OCI-LY3 (cell line): ENCODE data around the gene HS3ST3B1.

Experiments used
- H2AFZ ChIP-seq: fragments of 200-600, 300-600 bp; shearing (Covaris generic); 2 replicates; pipeline ENCODE4 v1.6.0; 2014; ENCODE audit warnings: antibody characterized with exemption, low read depth, low read length
- H3K27ac ChIP-seq: fragments of 200-600, 300-600 bp; sonication (generic); 2 replicates; pipeline ENCODE4 v1.5.1; 2014; ENCODE audit warnings: mild to moderate bottlenecking, low read length, moderate library complexity, mixed read lengths
- H3K27me3 ChIP-seq: fragments of 200-600, 300-600 bp; sonication (generic); 2 replicates; pipeline ENCODE4 v1.6.1; 2014; ENCODE audit warnings: low read depth, low read length, mixed read lengths
- H3K36me3 ChIP-seq: fragments of 200-600, 300-600 bp; sonication (generic); replicated peaks from 2 replicates; pipeline ENCODE3; 2014; ENCODE audit warnings: low read depth, low read length, mixed read lengths
- H3K4me1 ChIP-seq: fragments of 300-600, 200-600 bp; sonication (generic); 2 replicates; pipeline ENCODE4 v1.6.1; 2014; ENCODE audit warnings: low read length, mixed read lengths
- H3K4me2 ChIP-seq: fragments of 200-600, 300-600 bp; sonication (generic); 2 replicates; pipeline ENCODE4 v1.6.1; 2014; ENCODE audit warnings: low read length, mixed read lengths
- H3K4me3 ChIP-seq: fragments of 300-600, 200-600 bp; sonication (generic); 2 replicates; pipeline ENCODE4 v1.5.1; 2014; ENCODE audit warnings: antibody characterized with exemption, mild to moderate bottlenecking, low read length, moderate library complexity
- H3K79me2 ChIP-seq: fragments of 300-600, 200-600 bp; shearing (Covaris generic); 2 replicates; pipeline ENCODE4 v1.6.1; 2014; ENCODE audit warnings: mild to moderate bottlenecking, low read length, mixed read lengths
- H3K9ac ChIP-seq: fragments of 300-600, 200-600 bp; shearing (Covaris generic); 2 replicates; pipeline ENCODE4 v1.6.0; 2014; ENCODE audit warnings: mild to moderate bottlenecking, low read length, moderate library complexity
- H3K9me3 ChIP-seq: fragments of 200-600, 300-600 bp; shearing (Covaris generic); 2 replicates; pipeline ENCODE4 v1.6.1; 2014; ENCODE audit warnings: low read length, mixed read lengths; ENCODE audit not compliant: insufficient read depth
- H4K20me1 ChIP-seq: fragments of 200-600, 300-600 bp; sonication (generic); 2 replicates; pipeline ENCODE4 v1.6.1; 2016; ENCODE audit warnings: low read length, mixed read lengths; ENCODE audit not compliant: insufficient read depth
- CTCF ChIP-seq: fragments of 200-600, 300-600 bp; sonication (generic); IDR thresholded peaks from 2 replicates; pipeline ENCODE4 v1.5.1; 2014; ENCODE audit warnings: antibody characterized with exemption, low read length, low read depth
- EZH2phosphoT487 ChIP-seq: fragments of 200-600 bp; shearing (Covaris generic); IDR thresholded peaks from 2 replicates; pipeline ENCODE4 v1.6.1; 2018; ENCODE audit warnings: antibody characterized with exemption, mixed run types, low read depth

HS3ST3B1 gene

GRCh38 chr17:14318918-14319205 lies 18.0 kb downstream of the HS3ST3B1 start:
- no peaks in the 10 kb centered on the region for H3K27me3 ChIP-seq
- H3K79me2 ChIP-seq: no peaks in the 10 kb centered on the region
- H3K27ac ChIP-seq: no peak overlapping the region
- H3K4me2 ChIP-seq: no peak overlapping the region
- no peaks in the 10 kb centered on the region for H3K9me3 ChIP-seq
- TF ChIP-seq CTCF (no peak), EZH2phosphoT487 (no peak)
- H3K4me1 ChIP-seq: no peaks in the 10 kb centered on the region
- no peaks in the 10 kb centered on the region for H4K20me1 ChIP-seq
- H3K9ac ChIP-seq: no peak overlapping the region
- no peaks in the 10 kb centered on the region for H3K36me3 ChIP-seq
- no peak overlapping the region for H2AFZ ChIP-seq
- H3K4me3 ChIP-seq: no peak overlapping the region

- H3K36me3 ChIP-seq: no peaks in the 10 kb centered on the region
- no peak overlapping the region for H3K4me3 ChIP-seq
- H3K79me2 ChIP-seq: no peaks in the 10 kb centered on the region
- no peak overlapping the region for H2AFZ ChIP-seq
- H3K4me1 ChIP-seq: no peaks in the 10 kb centered on the region
- H3K9ac ChIP-seq: no peak overlapping the region
- no peaks in the 10 kb centered on the region for H3K9me3 ChIP-seq
- TF ChIP-seq EZH2phosphoT487 (no peak), CTCF (no peak)
- H3K4me2 ChIP-seq: no peak overlapping the region
- H3K27ac ChIP-seq: no peak overlapping the region
- no peaks in the 10 kb centered on the region for H3K27me3 ChIP-seq
- no peaks in the 10 kb centered on the region for H4K20me1 ChIP-seq
These were observed 19.2 kb downstream of the HS3ST3B1 start for GRCh38 chr17:14320098-14320497.

GRCh38 chr17:14320734-14321475 lies 20.0 kb downstream of the HS3ST3B1 start:
- Histone ChIP-seq H3K27ac (no peak overlapping the region), H3K9ac (no peak overlapping the region), H3K4me1 (no peaks in the 10 kb centered on the region), H3K4me2 (no peak overlapping the region), H3K79me2 (no peaks in the 10 kb centered on the region), H3K27me3 (no peaks in the 10 kb centered on the region), H2AFZ (no peak overlapping the region), H3K9me3 (no peaks in the 10 kb centered on the region), H3K4me3 (no peak overlapping the region), H3K36me3 (no peaks in the 10 kb centered on the region), H4K20me1 (no peaks in the 10 kb centered on the region)
- TF ChIP-seq EZH2phosphoT487 (no peak), CTCF (no peak)

GRCh38 chr17:14321476-14321949 lies 20.6 kb downstream of the HS3ST3B1 start:
- Histone ChIP-seq H4K20me1 (no peaks in the 10 kb centered on the region), H3K27ac (no peak overlapping the region)

More at GRCh38 chr17:14321476-14321949, 20.6 kb downstream of the HS3ST3B1 start:
- H3K36me3 ChIP-seq: no peaks in the 10 kb centered on the region
- no peak overlapping the region for H3K4me3 ChIP-seq
- no peaks in the 10 kb centered on the region for H3K79me2 ChIP-seq
- no peaks in the 10 kb centered on the region for H3K4me1 ChIP-seq
- H3K9me3 ChIP-seq: no peaks in the 10 kb centered on the region
- TF ChIP-seq EZH2phosphoT487 (no peak), CTCF (no peak)
- H3K4me2 ChIP-seq: no peak overlapping the region
- H3K9ac ChIP-seq: no peak overlapping the region
- no peaks in the 10 kb centered on the region for H3K27me3 ChIP-seq
- H2AFZ ChIP-seq: no peak overlapping the region
